Measurements from ENCODE around the gene CHRNA9.

DNA sequence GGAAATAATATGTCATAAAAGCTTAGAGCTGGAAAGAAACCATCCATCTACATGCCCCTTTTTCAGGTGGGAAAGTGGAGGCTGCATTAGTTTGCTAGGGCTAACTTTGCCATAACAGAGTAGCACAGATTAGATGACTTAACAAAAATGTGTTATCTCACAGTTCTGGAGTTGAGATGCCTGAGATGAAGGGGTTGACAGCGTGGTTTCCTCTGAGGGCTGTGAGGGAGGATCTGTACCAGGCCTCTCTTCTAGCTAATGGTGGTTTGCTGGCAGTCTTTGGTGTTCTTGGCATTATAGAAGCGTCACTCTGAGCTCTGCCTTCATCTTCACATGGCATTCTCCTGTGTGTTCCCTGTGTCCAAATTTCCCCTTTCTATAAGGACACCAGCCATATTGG is 2.4 kb downstream of the CHRNA9 start:
- TF ChIP-seq, protein P1, sequence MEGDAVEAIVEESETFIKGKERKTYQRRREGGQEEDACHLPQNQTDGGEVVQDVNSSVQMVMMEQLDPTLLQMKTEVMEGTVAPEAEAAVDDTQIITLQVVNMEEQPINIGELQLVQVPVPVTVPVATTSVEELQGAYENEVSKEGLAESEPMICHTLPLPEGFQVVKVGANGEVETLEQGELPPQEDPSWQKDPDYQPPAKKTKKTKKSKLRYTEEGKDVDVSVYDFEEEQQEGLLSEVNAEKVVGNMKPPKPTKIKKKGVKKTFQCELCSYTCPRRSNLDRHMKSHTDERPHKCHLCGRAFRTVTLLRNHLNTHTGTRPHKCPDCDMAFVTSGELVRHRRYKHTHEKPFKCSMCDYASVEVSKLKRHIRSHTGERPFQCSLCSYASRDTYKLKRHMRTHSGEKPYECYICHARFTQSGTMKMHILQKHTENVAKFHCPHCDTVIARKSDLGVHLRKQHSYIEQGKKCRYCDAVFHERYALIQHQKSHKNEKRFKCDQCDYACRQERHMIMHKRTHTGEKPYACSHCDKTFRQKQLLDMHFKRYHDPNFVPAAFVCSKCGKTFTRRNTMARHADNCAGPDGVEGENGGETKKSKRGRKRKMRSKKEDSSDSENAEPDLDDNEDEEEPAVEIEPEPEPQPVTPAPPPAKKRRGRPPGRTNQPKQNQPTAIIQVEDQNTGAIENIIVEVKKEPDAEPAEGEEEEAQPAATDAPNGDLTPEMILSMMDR (IDR thresholded peaks at IDR 0.05): no peak
- TF ChIP-seq POLR2AphosphoS5 (IDR thresholded peaks at IDR 0.05) (no peak), POLR2A (IDR thresholded peaks at IDR 0.05) (no peak)

Measured in stomach (tissue), 4 donors.